ENCODE measurements around the gene SPEF1.

The SPEF1 gene

GRCh38 chr20:3764659-3765058 is 16.6 kb downstream of the SPEF1 start:
- no peak for DNase-seq

GRCh38 chr20:3763671-3764601 is 17.3 kb downstream of the SPEF1 start:
- DNase-seq, result no peak

- DNase-seq, result no peak
Observed at GRCh38 chr20:3760655-3761348, 20.4 kb downstream of the SPEF1 start.

- DNase-seq, result no peak
Observed at GRCh38 chr20:3759884-3760283, 21.4 kb downstream of the SPEF1 start.

GRCh38 chr20:3759316-3759823 is 21.9 kb downstream of the SPEF1 start:
- no peak for DNase-seq

GRCh38 chr20:3758566-3758965 is 22.7 kb downstream of the SPEF1 start:
- no peak for DNase-seq

- DNase-seq, result no peak
Observed at GRCh38 chr20:3757268-3757667, 24.0 kb downstream of the SPEF1 start.

- no peak for DNase-seq
Observed at GRCh38 chr20:3755814-3756480, 25.3 kb downstream of the SPEF1 start.

- DNase-seq, result no peak
Observed at GRCh38 chr20:3755269-3755668, 26.0 kb downstream of the SPEF1 start.

GRCh38 chr20:3754276-3754630 is 27.0 kb downstream of the SPEF1 start:
- DNase-seq, result no peak

GRCh38 chr20:3753501-3754275 is 27.6 kb downstream of the SPEF1 start:
- DNase-seq, result no peak

- DNase-seq, result peak; percentile 94
Observed at GRCh38 chr20:3753098-3753497, 28.1 kb downstream of the SPEF1 start.

- DNase-seq, result no peak
Observed at GRCh38 chr20:3752386-3752759, 28.9 kb downstream of the SPEF1 start.

GRCh38 chr20:3751675-3752385 is 29.4 kb downstream of the SPEF1 start:
- no peak for DNase-seq

GRCh38 chr20:3751305-3751674 is 30.0 kb downstream of the SPEF1 start:
- no peak for DNase-seq

GRCh38 chr20:3749689-3750531 is 31.3 kb downstream of the SPEF1 start:
- peak; percentile 97 for DNase-seq

- peak; percentile 32 for DNase-seq
Observed at GRCh38 chr20:3749087-3749688, 32.1 kb downstream of the SPEF1 start.

- DNase-seq, result no peak
Observed at GRCh38 chr20:3748073-3748472, 33.2 kb downstream of the SPEF1 start.

GRCh38 chr20:3747471-3747870 is 33.8 kb downstream of the SPEF1 start:
- DNase-seq, result no peak

- DNase-seq, result no peak
Observed at GRCh38 chr20:3745686-3746173, 35.5 kb downstream of the SPEF1 start.

All from 8988T (cell line).